ENCODE results near the gene SRC. TPM values are rescaled to one million over a fixed set of nuclear protein-coding genes. Genes with fewer than 3 reads are reported as not detected.

The SRC gene
- total and polyA plus RNA-seq, 2 donors (not counting 3 experiments of a cell fraction or from before 2014, with no cell fraction given): 22.6 to 29.4 TPM

- ChIA-PET POLR2A (no interaction called here), CTCF (interaction anchor here (0.8 kb wide), 1 partner anchor 17 kb away, joined by 3 read pairs; no protein-coding TSS in a partner anchor)
- no peaks in the 10 kb centered on the region for H3K4me1 ChIP-seq (ENCODE audit: control insufficient read depth, extremely low read depth, insufficient read depth, low read length)
- dilution Hi-C loops (cut with MboI; ENCODE audit: extremely low pct_ligation_motif_present, low sequenced_read_pairs): no loop called here
- TF ChIP-seq, protein P1, sequence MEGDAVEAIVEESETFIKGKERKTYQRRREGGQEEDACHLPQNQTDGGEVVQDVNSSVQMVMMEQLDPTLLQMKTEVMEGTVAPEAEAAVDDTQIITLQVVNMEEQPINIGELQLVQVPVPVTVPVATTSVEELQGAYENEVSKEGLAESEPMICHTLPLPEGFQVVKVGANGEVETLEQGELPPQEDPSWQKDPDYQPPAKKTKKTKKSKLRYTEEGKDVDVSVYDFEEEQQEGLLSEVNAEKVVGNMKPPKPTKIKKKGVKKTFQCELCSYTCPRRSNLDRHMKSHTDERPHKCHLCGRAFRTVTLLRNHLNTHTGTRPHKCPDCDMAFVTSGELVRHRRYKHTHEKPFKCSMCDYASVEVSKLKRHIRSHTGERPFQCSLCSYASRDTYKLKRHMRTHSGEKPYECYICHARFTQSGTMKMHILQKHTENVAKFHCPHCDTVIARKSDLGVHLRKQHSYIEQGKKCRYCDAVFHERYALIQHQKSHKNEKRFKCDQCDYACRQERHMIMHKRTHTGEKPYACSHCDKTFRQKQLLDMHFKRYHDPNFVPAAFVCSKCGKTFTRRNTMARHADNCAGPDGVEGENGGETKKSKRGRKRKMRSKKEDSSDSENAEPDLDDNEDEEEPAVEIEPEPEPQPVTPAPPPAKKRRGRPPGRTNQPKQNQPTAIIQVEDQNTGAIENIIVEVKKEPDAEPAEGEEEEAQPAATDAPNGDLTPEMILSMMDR (IDR thresholded peaks at IDR 0.05; ENCODE audit: extremely low read depth in 1 of 2, insufficient read depth in 1 of 2, low read depth in 1 of 2, low read length in 2 of 2): no peak
- TF ChIP-seq POLR2AphosphoS5 (IDR thresholded peaks at IDR 0.05; ENCODE audit: insufficient read depth, low read depth, low read length) (no peak), POLR2A (IDR thresholded peaks at IDR 0.05; ENCODE audit: low read depth, low read length) (no peak), EZH2 (IDR thresholded peaks at IDR 0.05; ENCODE audit: borderline replicate concordance, low read depth, low read length, severe bottlenecking) (no peak), GATA2 (IDR thresholded peaks at IDR 0.05; ENCODE audit: insufficient read depth, insufficient read length, low read depth, low read length) (no peak), MYC (IDR thresholded peaks at IDR 0.05; ENCODE audit: low read depth, low read length) (no peak), JUN (IDR thresholded peaks at IDR 0.05; ENCODE audit: borderline replicate concordance, insufficient read depth, insufficient read length, low read depth) (no peak), FOS (IDR thresholded peaks at IDR 0.05; ENCODE audit: borderline replicate concordance, insufficient read depth, low read length) (no peak), MAX (IDR thresholded peaks at IDR 0.05; ENCODE audit: insufficient read depth, insufficient read length) (no peak)
- H4K20me1 ChIP-seq (replicated peaks; ENCODE audit: control insufficient read depth, extremely low read depth, insufficient read depth, low read length): no peaks in the 10 kb centered on the region
- no TSS peak for BruUV-seq (replicated peaks)
- no peaks in the 10 kb centered on the region for H3K9me3 ChIP-seq (replicated peaks; ENCODE audit: control insufficient read depth, insufficient read depth, low read length)
- H3K4me3 ChIP-seq (replicated peaks in 1 of 3; ENCODE audit: insufficient read depth in 1 of 3, low read depth in 1 of 3, low read length in 3 of 3): no peak overlapping the region
- H3K9me1 ChIP-seq (replicated peaks; ENCODE audit: control insufficient read depth, extremely low read depth, insufficient read depth, low read length): no peaks in the 10 kb centered on the region
- no peaks in the 10 kb centered on the region for H3K27me3 ChIP-seq (ENCODE audit: control insufficient read depth in 2 of 2, insufficient read depth in 2 of 2, low read length in 2 of 2)
- FAIRE-seq (no peak), DNase-seq (ENCODE audit: low read depth, low spot score) (no peak)
- H3K9ac ChIP-seq (replicated peaks; ENCODE audit: extremely low read depth, insufficient read depth, low read length): no peak overlapping the region
- no peak overlapping the region for H3K4me2 ChIP-seq (ENCODE audit: insufficient read depth, low read length)
- intact Hi-C loops (cut with micrococcal nuclease): no loop called here
- H2AFZ ChIP-seq (ENCODE audit: low read depth, low read length): no peak overlapping the region
- H3K27ac ChIP-seq (ENCODE audit: insufficient read depth, low read depth, low read length): no peak overlapping the region
- no peaks in the 10 kb centered on the region for H3K79me2 ChIP-seq (ENCODE audit: control insufficient read depth, insufficient read depth, low read length)
- H3K36me3 ChIP-seq (ENCODE audit: control insufficient read depth in 2 of 2, extremely low read depth in 1 of 2, insufficient read depth in 2 of 2, low read length in 2 of 2): peaks cover 0 to 5% of the 10 kb centered on the region in 2 experiments
Measured at GRCh38 chr20:37319151-37319671, 26.7 kb upstream of the SRC start.

Data from endothelial cell of umbilical vein (primary cell).